NB4 (cell line): ENCODE data around the gene SAT1.

Source experiments
- POLR2A ChIP-seq: IDR thresholded peaks from 2 replicates; pipeline ENCODE4 v1.6.1; 2011; ENCODE audit warnings: mild to moderate bottlenecking; ENCODE audit not compliant: insufficient read length; ENCODE audit errors: extremely low read depth
- TF ChIP-seq, protein P1 (sequence below): IDR thresholded peaks from one replicate; pipeline ENCODE4 v1.5.1; 2012; ENCODE audit warnings: low read depth, low read length

DNA sequence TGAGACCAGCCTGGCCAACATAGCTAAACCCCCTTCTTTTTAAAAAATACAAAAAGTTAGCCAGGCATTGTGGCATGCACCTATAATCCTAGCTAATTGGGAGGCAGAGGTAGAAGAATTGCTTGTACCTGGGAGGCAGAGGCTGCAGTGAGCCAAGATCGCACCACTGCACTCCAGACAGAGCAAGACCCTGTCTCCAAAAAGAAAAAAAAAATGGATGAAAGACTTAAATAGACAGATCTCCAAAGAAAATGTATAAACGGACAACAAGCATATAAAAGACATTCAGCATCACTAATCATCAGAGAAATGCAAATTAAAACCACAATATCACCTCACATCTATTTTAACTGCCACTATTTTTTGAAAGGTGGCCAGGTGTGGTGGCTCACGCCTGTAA, 6.6 kb upstream of the SAT1 start:
- TF ChIP-seq, protein P1, sequence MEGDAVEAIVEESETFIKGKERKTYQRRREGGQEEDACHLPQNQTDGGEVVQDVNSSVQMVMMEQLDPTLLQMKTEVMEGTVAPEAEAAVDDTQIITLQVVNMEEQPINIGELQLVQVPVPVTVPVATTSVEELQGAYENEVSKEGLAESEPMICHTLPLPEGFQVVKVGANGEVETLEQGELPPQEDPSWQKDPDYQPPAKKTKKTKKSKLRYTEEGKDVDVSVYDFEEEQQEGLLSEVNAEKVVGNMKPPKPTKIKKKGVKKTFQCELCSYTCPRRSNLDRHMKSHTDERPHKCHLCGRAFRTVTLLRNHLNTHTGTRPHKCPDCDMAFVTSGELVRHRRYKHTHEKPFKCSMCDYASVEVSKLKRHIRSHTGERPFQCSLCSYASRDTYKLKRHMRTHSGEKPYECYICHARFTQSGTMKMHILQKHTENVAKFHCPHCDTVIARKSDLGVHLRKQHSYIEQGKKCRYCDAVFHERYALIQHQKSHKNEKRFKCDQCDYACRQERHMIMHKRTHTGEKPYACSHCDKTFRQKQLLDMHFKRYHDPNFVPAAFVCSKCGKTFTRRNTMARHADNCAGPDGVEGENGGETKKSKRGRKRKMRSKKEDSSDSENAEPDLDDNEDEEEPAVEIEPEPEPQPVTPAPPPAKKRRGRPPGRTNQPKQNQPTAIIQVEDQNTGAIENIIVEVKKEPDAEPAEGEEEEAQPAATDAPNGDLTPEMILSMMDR, result no peak
- TF ChIP-seq POLR2A, result no peak
